Activated CD4-positive, alpha-beta memory T cell treated with anti-CD3 and anti-CD28 coated beads, Interleukin-2, amount 10 ng/mL, durations not matched to agents 7 days and 5 days (primary cell): ENCODE results near the gene TAF8. TPM values are rescaled to one million over a fixed set of nuclear protein-coding genes. Genes with fewer than 3 reads are reported as not detected.

ENCODE experiments used
- CTCF ChIA-PET: fragments of 350-600 bp; sonication (Branson Sonifier 250); formaldehyde crosslinking; loops from one replicate; lab custom pipeline; 2021; ENCODE audit warnings: antibody characterized with exemption, inconsistent platforms; lab: Charles Lee
- POLR2A ChIA-PET: fragments of 350-600 bp; sonication (Branson Sonifier 250); formaldehyde crosslinking; loops from one replicate; lab custom pipeline; 2021; ENCODE audit warnings: antibody characterized with exemption; lab: Charles Lee
- DNase-seq: peaks from one replicate; pipeline ENCODE4 v3.0.0-alpha.2; 2020
- H3K27ac Mint-ChIP-seq: one replicate; pipeline ENCODE4 v1.8.0; 2021; ENCODE audit warnings: mild to moderate bottlenecking, mixed read lengths
- H3K27me3 Mint-ChIP-seq: one replicate; pipeline ENCODE4 v1.8.0; 2021; ENCODE audit warnings: mixed read lengths
- H3K36me3 Mint-ChIP-seq: one replicate; pipeline ENCODE4 v1.8.0; 2021; ENCODE audit warnings: low read depth, mixed read lengths
- H3K4me1 Mint-ChIP-seq: one replicate; pipeline ENCODE4 v1.8.0; 2021; ENCODE audit warnings: mixed read lengths
- H3K4me3 Mint-ChIP-seq: one replicate; pipeline ENCODE4 v1.8.0; 2021; ENCODE audit warnings: mild to moderate bottlenecking, mixed read lengths
- H3K9me3 Mint-ChIP-seq: one replicate; pipeline ENCODE4 v1.8.0; 2021; ENCODE audit warnings: mixed read lengths
- total RNA-seq, 2 experiments: library from RNA; stranded (reverse); gene quantifications; one replicate each; pipeline ENCODE4 v1.2.3, GENCODE V29; 2021

Gene TAF8
- total RNA-seq, 2 experiments from 2014 or later, result 48.0 to 55.1 TPM

DNA sequence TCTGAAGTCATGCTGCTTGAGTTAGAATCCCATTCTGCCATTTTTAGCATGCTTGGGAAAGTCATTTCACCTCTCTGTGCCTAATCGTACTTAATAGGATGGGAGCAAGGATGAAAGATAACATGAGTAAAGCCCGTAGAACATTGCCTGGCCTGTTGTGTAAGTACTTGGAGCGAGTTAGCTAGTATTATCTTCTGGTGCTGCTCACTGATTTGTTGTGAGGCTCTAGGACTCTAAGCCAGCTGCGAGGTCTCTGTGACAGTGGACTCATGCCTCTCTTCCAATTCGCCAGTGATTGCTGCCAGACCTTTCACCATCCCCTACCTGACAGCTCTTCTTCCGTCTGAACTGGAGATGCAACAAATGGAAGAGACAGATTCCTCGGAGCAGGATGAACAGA, 17.8 kb downstream of the TAF8 start:
- POLR2A ChIA-PET, result no interaction called here
- no peaks in the 10 kb centered on the region for H3K9me3 Mint-ChIP-seq
- H3K36me3 Mint-ChIP-seq, result peaks cover 30% of the 10 kb centered on the region
- CTCF ChIA-PET, result interaction anchor here (0.8 to 1.1 kb wide), 2 partner anchors 36 to 287 kb away, joined by 3 to 4 read pairs; partner anchors contain the start of gene PRICKLE4
- H3K27me3 Mint-ChIP-seq, result no peaks in the 10 kb centered on the region
- no peak for DNase-seq
- no peak overlapping the region for H3K27ac Mint-ChIP-seq
- no peak overlapping the region for H3K4me3 Mint-ChIP-seq
- H3K4me1 Mint-ChIP-seq, result peaks cover 11% of the 10 kb centered on the region

DNA sequence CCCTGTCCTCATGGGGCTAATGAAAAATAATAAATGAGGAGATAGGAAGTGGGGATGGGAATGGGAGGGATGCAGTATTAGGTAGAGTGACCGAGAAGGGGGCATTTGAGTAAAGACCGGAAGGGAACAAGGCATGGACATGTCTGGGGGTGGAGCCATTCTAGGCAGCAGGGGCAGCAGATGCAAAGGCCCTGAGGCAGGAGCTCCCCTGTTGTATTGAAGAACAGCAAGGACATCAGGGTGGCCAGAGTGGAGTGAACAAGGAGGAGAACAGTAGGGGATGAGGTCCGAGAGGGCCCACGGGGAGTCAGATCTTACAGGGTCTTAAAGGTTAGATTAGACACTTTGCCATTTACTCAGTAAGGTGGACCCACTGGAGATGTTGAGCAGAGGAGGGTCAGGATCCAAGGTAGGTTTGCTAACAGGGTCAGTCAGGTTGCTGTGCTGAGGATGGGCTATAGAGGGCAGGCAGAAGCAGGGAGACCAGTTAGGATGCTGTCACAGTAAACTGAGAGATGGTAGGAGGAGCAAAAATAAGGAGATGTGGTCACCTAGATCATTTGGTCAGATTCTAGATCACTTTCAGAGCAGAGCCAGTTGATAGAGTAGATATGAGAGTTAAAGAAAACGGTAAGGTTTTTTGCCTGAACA, 18.7 kb downstream of the TAF8 start:
- no peak overlapping the region for H3K4me3 Mint-ChIP-seq
- peaks cover 31% of the 10 kb centered on the region for H3K36me3 Mint-ChIP-seq
- no peak for DNase-seq
- no peak overlapping the region for H3K27ac Mint-ChIP-seq
- POLR2A ChIA-PET, result no interaction called here
- H3K9me3 Mint-ChIP-seq, result no peaks in the 10 kb centered on the region
- H3K27me3 Mint-ChIP-seq, result no peaks in the 10 kb centered on the region
- CTCF ChIA-PET, result no interaction called here
- H3K4me1 Mint-ChIP-seq, result peaks cover 18% of the 10 kb centered on the region

DNA sequence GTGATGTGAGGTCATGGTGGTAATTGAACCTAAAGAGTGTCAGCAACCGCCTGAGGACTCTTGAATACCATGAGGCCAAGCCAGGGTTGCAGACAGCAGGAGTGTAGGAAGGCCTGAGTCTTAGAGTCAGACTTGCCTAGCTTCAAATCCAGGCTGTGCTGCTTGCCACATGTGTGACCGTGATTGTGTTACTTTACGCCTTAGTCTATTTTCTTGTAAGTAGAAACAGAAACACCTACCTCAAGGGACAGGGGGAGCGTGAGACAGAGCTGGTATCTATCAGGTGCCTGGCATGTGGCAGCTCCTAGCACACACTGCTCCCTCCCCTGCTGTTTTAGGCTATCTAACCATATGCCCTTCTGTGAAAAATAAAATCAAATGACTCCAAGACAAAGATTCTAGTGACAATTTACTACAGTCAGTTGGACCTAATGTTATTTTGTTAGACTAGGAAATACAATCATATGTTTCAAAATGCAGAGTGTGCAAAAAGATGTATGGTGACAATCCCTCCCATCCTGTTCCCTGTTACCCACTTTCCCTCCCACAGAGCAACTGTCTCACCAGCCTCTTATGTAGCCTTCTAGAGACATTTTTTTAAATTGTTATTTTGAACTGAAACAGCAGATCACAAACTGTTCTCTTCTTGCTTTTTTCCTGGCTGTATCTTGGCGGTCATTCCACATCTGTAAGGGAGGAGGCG, 21.7 kb downstream of the TAF8 start:
- H3K9me3 Mint-ChIP-seq, result no peaks in the 10 kb centered on the region
- H3K36me3 Mint-ChIP-seq, result peaks cover 36% of the 10 kb centered on the region
- H3K27me3 Mint-ChIP-seq, result no peaks in the 10 kb centered on the region
- ChIA-PET CTCF (interaction anchor here (1.5 to 2.1 kb wide), 3 partner anchors 14 to 476 kb away, joined by 3 to 8 read pairs (median 8); no protein-coding TSS in a partner anchor), POLR2A (no interaction called here)
- peaks cover 18% of the 10 kb centered on the region for H3K4me1 Mint-ChIP-seq
- H3K27ac Mint-ChIP-seq, result peak overlapping the region; percentile 53
- H3K4me3 Mint-ChIP-seq, result no peak overlapping the region
- no peak for DNase-seq

DNA sequence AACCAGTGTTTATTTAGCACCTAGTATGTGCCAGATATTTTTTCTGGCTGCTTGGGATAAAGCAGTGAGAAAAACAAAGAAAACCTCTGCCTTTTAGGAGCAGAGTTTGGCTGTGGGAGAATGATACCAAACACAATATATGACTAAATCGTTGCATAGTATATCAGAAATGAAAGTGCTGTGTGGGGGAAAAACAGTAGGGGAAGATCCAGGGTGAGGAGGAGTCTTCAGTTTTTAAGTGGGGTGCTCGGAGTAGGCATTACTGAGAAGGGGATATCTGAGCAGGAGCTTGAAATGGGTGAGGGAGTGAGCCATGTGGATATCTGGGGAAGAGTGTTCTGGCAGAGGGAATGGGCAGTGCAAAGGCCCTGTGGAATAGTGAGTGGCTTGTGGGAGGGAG, 23.0 kb downstream of the TAF8 start:
- Mint-ChIP-seq H3K4me3 (no peak overlapping the region), H3K27ac (peak overlapping the region; percentile 62), H3K9me3 (no peaks in the 10 kb centered on the region), H3K4me1 (peaks cover 18% of the 10 kb centered on the region), H3K27me3 (no peaks in the 10 kb centered on the region), H3K36me3 (peaks cover 45% of the 10 kb centered on the region)
- DNase-seq, result no peak
- POLR2A ChIA-PET, result no interaction called here
- CTCF ChIA-PET, result interaction anchor here (0.6 to 2.1 kb wide), 8 partner anchors 11 to 474 kb away, joined by 3 to 8 read pairs (median 4); partner anchors contain the start of gene TAF8

- Mint-ChIP-seq H3K4me3 (no peak overlapping the region), H3K27me3 (no peaks in the 10 kb centered on the region), H3K27ac (no peak overlapping the region), H3K9me3 (no peaks in the 10 kb centered on the region), H3K4me1 (peaks cover 18% of the 10 kb centered on the region), H3K36me3 (peaks cover 49% of the 10 kb centered on the region)
- DNase-seq, result peak; percentile 69
- CTCF ChIA-PET, result interaction anchor here (0.9 to 2.6 kb wide), 4 partner anchors 24 to 472 kb away, joined by 3 to 8 read pairs (median 4); no protein-coding TSS in a partner anchor
- POLR2A ChIA-PET, result no interaction called here
These were observed 25.0 kb downstream of the TAF8 start for GRCh38 chr6:42075159-42075838.

- Mint-ChIP-seq H3K36me3 (peaks cover 49% of the 10 kb centered on the region), H3K27ac (no peak overlapping the region), H3K27me3 (no peaks in the 10 kb centered on the region), H3K4me1 (peaks cover 4% of the 10 kb centered on the region), H3K4me3 (no peak overlapping the region), H3K9me3 (no peaks in the 10 kb centered on the region)
- CTCF ChIA-PET, result no interaction called here
- no peak for DNase-seq
- POLR2A ChIA-PET, result interaction anchor here (0.9 kb wide), 1 partner anchor 26 kb away, joined by 4 read pairs; no protein-coding TSS in a partner anchor
These were observed 28.1 kb downstream of the TAF8 start for GRCh38 chr6:42078386-42078785.

DNA sequence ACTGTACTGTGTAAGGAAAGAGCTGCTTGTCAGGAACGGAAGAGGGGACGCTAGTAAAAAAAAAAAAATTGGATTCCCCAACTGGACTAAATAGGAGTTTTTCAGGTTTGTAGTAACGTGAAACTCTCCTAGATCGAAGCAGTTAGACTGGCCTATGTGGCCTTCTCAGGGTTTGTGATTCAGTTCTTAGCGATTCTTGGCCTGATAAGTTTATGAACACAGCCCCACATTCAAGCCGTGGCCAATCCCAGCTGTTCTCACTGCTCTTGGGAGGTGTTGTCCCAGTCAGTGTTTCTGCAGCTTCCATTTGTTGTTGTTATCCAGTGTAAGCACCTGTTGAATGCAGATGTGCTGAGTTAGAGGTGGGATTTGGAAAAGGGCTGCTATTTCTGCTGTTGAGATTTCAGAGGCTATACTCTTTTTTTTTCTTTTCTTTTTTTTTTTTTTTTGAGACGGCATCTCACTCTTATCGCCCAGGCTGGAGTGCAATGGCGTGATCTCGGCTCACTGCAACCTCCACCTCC, 29.7 kb downstream of the TAF8 start:
- ChIA-PET POLR2A (no interaction called here), CTCF (interaction anchor here (1.1 to 3.0 kb wide), 2 partner anchors 24 to 30 kb away, joined by 3 to 12 read pairs; partner anchors contain the start of gene TAF8)
- H3K4me3 Mint-ChIP-seq, result no peak overlapping the region
- H3K4me1 Mint-ChIP-seq, result no peaks in the 10 kb centered on the region
- DNase-seq, result no peak
- H3K27ac Mint-ChIP-seq, result no peak overlapping the region
- H3K36me3 Mint-ChIP-seq, result peaks cover 39% of the 10 kb centered on the region
- H3K27me3 Mint-ChIP-seq, result no peaks in the 10 kb centered on the region
- H3K9me3 Mint-ChIP-seq, result no peaks in the 10 kb centered on the region

- DNase-seq, result no peak
- Mint-ChIP-seq H3K27me3 (no peaks in the 10 kb centered on the region), H3K36me3 (peaks cover 18% of the 10 kb centered on the region), H3K4me3 (no peak overlapping the region), H3K27ac (no peak overlapping the region), H3K4me1 (no peaks in the 10 kb centered on the region), H3K9me3 (no peaks in the 10 kb centered on the region)
- CTCF ChIA-PET, result interaction anchor here (0.7 kb wide), 1 partner anchor 1943 kb away, joined by 3 read pairs; no protein-coding TSS in a partner anchor
- POLR2A ChIA-PET, result no interaction called here
These were observed 33.2 kb downstream of the TAF8 start for GRCh38 chr6:42083530-42083929.

DNA sequence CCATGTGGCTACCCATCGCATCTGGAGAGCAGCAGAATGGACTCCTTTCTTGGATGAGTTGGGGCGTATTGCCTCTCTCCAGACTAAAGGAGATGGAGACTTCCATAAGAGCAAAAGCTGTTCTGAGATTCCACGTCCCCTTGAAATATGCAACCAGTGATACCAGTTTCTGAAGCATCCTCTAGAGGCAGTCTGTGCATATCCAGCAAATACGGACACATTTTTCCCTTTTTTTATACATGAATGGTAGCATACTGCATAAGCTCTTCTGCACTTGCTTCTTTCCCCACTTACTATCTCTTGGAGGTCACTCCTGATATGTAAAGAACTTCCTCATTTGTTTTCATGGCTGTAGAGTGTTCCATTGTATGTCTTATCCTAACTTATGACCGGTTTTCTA, 34.6 kb downstream of the TAF8 start:
- Mint-ChIP-seq H3K27me3 (no peaks in the 10 kb centered on the region), H3K9me3 (no peaks in the 10 kb centered on the region), H3K4me1 (no peaks in the 10 kb centered on the region), H3K27ac (no peak overlapping the region), H3K4me3 (no peak overlapping the region), H3K36me3 (peaks cover 15% of the 10 kb centered on the region)
- CTCF ChIA-PET, result no interaction called here
- POLR2A ChIA-PET, result no interaction called here
- DNase-seq, result no peak

- Mint-ChIP-seq H3K27me3 (no peaks in the 10 kb centered on the region), H3K9me3 (no peaks in the 10 kb centered on the region), H3K4me3 (no peak overlapping the region), H3K36me3 (peaks cover 11% of the 10 kb centered on the region), H3K4me1 (no peaks in the 10 kb centered on the region), H3K27ac (no peak overlapping the region)
- CTCF ChIA-PET, result interaction anchor here (1.1 to 3.1 kb wide), 3 partner anchors 10 to 18 kb away, joined by 3 to 18 read pairs (median 4); no protein-coding TSS in a partner anchor
- no peak for DNase-seq
- POLR2A ChIA-PET, result no interaction called here
These were observed 36.0 kb downstream of the TAF8 start for GRCh38 chr6:42086046-42087035.

GRCh38 chr6:42088101-42088591, 37.8 kb downstream of the TAF8 start:
- H3K36me3 Mint-ChIP-seq, result peaks cover 4% of the 10 kb centered on the region
- POLR2A ChIA-PET, result interaction anchor here (1.2 kb wide), 2 partner anchors 11 to 125 kb away, joined by 3 to 5 read pairs; no protein-coding TSS in a partner anchor
- CTCF ChIA-PET, result interaction anchor here (3.1 kb wide), 1 partner anchor 16 kb away, joined by 18 read pairs; no protein-coding TSS in a partner anchor

More at GRCh38 chr6:42088101-42088591, 37.8 kb downstream of the TAF8 start:
- Mint-ChIP-seq H3K4me1 (no peaks in the 10 kb centered on the region), H3K4me3 (no peak overlapping the region), H3K27me3 (no peaks in the 10 kb centered on the region), H3K9me3 (no peaks in the 10 kb centered on the region), H3K27ac (no peak overlapping the region)
- no peak for DNase-seq
